Caco-2 (cell line): ENCODE measurements around the gene EIF3K. TPM values are rescaled to one million over a fixed set of nuclear protein-coding genes. Genes with fewer than 3 reads are reported as not detected.
A peak's percentile ranks its signal among the peaks of the same experiment; 100 is the strongest.

Experiments used
- Bru-seq: library from RNA; stranded (reverse); fragments of 400-500 nt; gene quantifications from one replicate; lab custom pipeline; 2021; lab: Mats Ljungman, UMichigan
- BruChase-seq, 2 experiments: library from RNA; stranded (reverse); fragments of 400-500 nt; gene quantifications; one replicate each; lab custom pipeline; 2021; lab: Mats Ljungman, UMichigan
- BruUV-seq: library from RNA; stranded (reverse); fragments of 400-500 nt; replicated peaks from 2 replicates; lab custom pipeline; 2021; lab: Mats Ljungman, UMichigan
- CTCF ChIA-PET: fragments of 300-600 bp; sonication (Branson Sonifier 250); formaldehyde crosslinking; loops from one replicate; lab custom pipeline; 2022; ENCODE audit warnings: antibody characterized with exemption; lab: Charles Lee
- POLR2A ChIA-PET: fragments of 300-600 bp; sonication (Branson Sonifier 250); formaldehyde crosslinking; loops from one replicate; lab custom pipeline; 2022; ENCODE audit warnings: antibody characterized with exemption; lab: Charles Lee
- DNase-seq, 2 experiments: peaks; one replicate each; pipeline versions ENCODE4 v3.0.0 to v3.0.0-alpha.2; 2020 to 2022
- H3K27me3 ChIP-seq: replicated peaks from 2 replicates; pipeline ENCODE4 v1.6.0; 2011; ENCODE audit warnings: low read length; ENCODE audit not compliant: control insufficient read depth, insufficient read depth
- H3K36me3 ChIP-seq: 2 replicates; pipeline ENCODE4 v1.5.1; 2011; ENCODE audit warnings: low read length; ENCODE audit not compliant: control insufficient read depth, insufficient read depth
- H3K4me1 ChIP-seq: fragments of 250-450 bp; sonication (Bioruptor Pico); 2 replicates; pipeline ENCODE4 v1.5.1; 2020; ENCODE audit warnings: mild to moderate bottlenecking
- H3K4me3 ChIP-seq: 2 replicates; pipeline ENCODE4 v1.5.1; 2011; ENCODE audit warnings: low read depth, mild to moderate bottlenecking, control low read depth, low read length
- H3K9me3 ChIP-seq: fragments of 250-450 bp; sonication (Bioruptor Pico); 2 replicates; pipeline ENCODE4 v1.5.1; 2020; ENCODE audit warnings: mild to moderate bottlenecking, moderate library complexity
- H3K27ac Mint-ChIP-seq: one replicate; pipeline ENCODE4 v1.8.0; 2022; ENCODE audit warnings: mixed read lengths; ENCODE audit not compliant: unreplicated experiment
- H3K27me3 Mint-ChIP-seq: one replicate; pipeline ENCODE4 v1.8.0; 2022; ENCODE audit warnings: mixed read lengths; ENCODE audit not compliant: insufficient read depth, unreplicated experiment
- H3K36me3 Mint-ChIP-seq: one replicate; pipeline ENCODE4 v1.8.0; 2022; ENCODE audit warnings: mild to moderate bottlenecking, mixed read lengths; ENCODE audit not compliant: insufficient read depth, unreplicated experiment
- H3K4me1 Mint-ChIP-seq: one replicate; pipeline ENCODE4 v1.8.0; 2022; ENCODE audit warnings: low read depth, mixed read lengths; ENCODE audit not compliant: unreplicated experiment
- H3K4me3 Mint-ChIP-seq: one replicate; pipeline ENCODE4 v1.8.0; 2022; ENCODE audit warnings: mild to moderate bottlenecking, moderate library complexity, mixed read lengths; ENCODE audit not compliant: unreplicated experiment
- H3K9me3 Mint-ChIP-seq: one replicate; pipeline ENCODE4 v1.8.0; 2022; ENCODE audit warnings: mixed read lengths; ENCODE audit not compliant: unreplicated experiment
- intact Hi-C: fragments of 100-400 bp; cut with micrococcal nuclease; formaldehyde crosslinking; loops from one replicate; pipeline ENCODE4 v1.10.0; 2022; ENCODE audit not compliant: unreplicated experiment
- long read RNA-seq: library from polyadenylated mRNA; stranded (forward); transcript quantifications from one replicate; pipeline ENCODE4 v2.0.0, GENCODE V29; 2022
- total RNA-seq: library from RNA; stranded (reverse); gene quantifications from 2 replicates; pipeline ENCODE4 v1.2.3, GENCODE V29; 2022
- TF ChIP-seq, protein P1 (sequence below), 2 experiments: fragments of 200-600 bp in 1 of 2; IDR thresholded peaks; 1 replicate in 1 of 2; 2 replicates in 1 of 2; pipeline versions ENCODE4 v1.5.1 to v1.8.0; 2011 to 2022; ENCODE audit warnings: antibody characterized with exemption in 1 of 2, control low read depth in 1 of 2, inconsistent platforms in 1 of 2, low read depth in 1 of 2, low read length in 1 of 2, mild to moderate bottlenecking in 1 of 2, moderate library complexity in 1 of 2; ENCODE audit not compliant: insufficient read depth in 1 of 2, severe bottlenecking in 1 of 2, unreplicated experiment in 1 of 2

EIF3K gene, protein sequence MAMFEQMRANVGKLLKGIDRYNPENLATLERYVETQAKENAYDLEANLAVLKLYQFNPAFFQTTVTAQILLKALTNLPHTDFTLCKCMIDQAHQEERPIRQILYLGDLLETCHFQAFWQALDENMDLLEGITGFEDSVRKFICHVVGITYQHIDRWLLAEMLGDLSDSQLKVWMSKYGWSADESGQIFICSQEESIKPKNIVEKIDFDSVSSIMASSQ
- total RNA-seq: 354 and 380 TPM in 2 replicates
- Bru-seq, nascent RNA: percentile 83 among the genes with signal in this experiment
- percentile 83 among the genes with signal in this experiment for BruChase-seq, experiment 1, labeled RNA remaining after a 2-hour chase
- BruChase-seq, experiment 2, labeled RNA remaining after a 6-hour chase: percentile 86 among the genes with signal in this experiment
- long read RNA-seq, transcript EIF3K-201 (8 exons, 864 nt): major isoform, 191 of 236 reads
- long read RNA-seq, transcript EIF3K-211 (7 exons, 670 nt): minor isoform, 7 of 236 reads
- long read RNA-seq, transcript EIF3K-213 (8 exons, 760 nt): minor isoform, 7 of 236 reads
- long read RNA-seq, partial matches to known transcripts: 1 of 236 reads
- long read RNA-seq, other reads (novel, unspliced or antisense): 25 of 236 reads

DNA sequence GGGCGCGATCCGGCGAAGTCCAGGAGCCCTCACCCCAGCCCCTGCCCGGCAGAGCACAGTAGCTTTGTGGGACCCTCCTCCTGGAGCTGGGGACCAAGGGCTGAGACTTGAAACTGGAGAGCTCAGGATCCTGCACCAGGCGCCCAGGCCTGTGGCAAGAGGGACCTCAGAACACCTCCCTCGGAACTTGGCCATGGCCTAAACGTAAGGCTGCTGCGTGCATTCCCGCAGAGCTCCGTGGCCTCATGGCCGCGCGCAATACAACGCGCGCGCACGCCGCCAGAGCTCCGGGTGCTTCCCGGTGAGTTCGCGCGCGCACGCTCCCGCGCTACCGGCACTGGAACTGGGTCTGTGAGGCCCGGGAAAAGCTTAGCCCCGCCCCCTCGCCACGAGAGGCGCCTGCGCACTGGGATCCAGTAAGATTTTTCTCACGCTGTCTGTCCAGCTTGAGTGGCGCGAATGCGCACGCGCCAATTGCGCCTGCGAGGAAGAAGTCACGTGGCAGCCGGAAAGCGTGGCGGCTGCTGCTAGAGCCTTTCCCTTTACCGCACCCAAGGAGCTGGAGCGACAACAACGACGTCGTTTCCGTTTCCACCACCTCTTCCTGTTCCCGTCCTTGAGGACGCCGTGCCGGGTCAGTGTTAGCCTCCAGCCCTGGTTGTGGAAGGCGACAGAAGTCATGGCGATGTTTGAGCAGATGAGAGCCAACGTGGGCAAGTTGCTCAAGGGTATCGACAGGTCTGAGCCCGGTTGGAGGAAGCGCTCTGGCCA lies at the start of gene EIF3K:
Gene EIF3K (plus strand): TSS at position 599 of the 771 bp plus-strand sequence. CDS start 81 bp downstream, at position 680.
- CTCF ChIA-PET: interaction anchor here (0.5 to 1.9 kb wide), 10 partner anchors 16 to 312 kb away, joined by 3 to 25 read pairs (median 4); partner anchors contain the start of genes ACTN4, FAM98C, MRPS12 and SARS2

DNA sequence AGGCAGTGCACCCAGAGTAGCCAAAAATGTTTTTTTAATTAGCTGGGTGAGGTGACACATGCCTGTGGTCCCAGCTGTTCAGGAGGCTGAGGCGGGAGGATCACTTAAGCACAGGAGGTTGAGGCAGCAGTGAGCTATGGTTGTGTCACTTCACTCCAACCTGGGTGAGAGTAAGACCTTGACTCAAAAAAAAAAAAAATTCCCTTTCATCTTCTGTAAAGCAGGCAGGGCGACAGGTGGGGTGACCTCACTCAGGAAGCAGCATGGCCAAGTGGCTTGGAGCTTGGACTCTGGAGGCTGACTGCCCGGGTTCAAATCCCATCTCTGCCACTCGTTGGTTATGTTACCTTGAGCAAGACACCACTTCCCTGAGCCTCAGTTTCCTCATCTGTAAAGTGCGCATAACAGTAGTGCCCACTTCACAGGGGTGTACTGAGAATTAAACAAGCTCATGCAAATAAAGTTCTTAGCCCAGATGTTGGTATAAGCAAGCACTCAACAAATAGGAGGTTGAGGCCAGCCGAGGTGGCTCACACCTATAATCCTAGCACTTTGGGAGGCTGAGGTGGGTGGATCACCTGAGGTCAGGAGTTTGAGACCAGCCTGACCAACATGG lies 49.5 kb upstream of the EIF3K start:
- Mint-ChIP-seq H3K27me3 (peaks cover 4% of the 10 kb centered on the region), H3K4me1 (peaks cover 6% of the 10 kb centered on the region), H3K27ac (no peak overlapping the region), H3K36me3 (no peaks in the 10 kb centered on the region), H3K9me3 (no peaks in the 10 kb centered on the region), H3K4me3 (no peak overlapping the region)
- BruUV-seq: no TSS peak
- DNase-seq: no peak
- Histone ChIP-seq H3K4me1 (peaks cover 8% of the 10 kb centered on the region), H3K9me3 (no peaks in the 10 kb centered on the region), H3K27me3 (no peaks in the 10 kb centered on the region; the same call in 1 of the 2 replicates), H3K36me3 (no peaks in the 10 kb centered on the region), H3K4me3 (no peak overlapping the region)
- ChIA-PET POLR2A (no interaction called here), CTCF (interaction anchor here (0.7 kb wide), 2 partner anchors 384 to 676 kb away, joined by 3 read pairs; partner anchors contain the start of gene IFNL3)
- intact Hi-C loops: no loop called here
- TF ChIP-seq, protein P1, sequence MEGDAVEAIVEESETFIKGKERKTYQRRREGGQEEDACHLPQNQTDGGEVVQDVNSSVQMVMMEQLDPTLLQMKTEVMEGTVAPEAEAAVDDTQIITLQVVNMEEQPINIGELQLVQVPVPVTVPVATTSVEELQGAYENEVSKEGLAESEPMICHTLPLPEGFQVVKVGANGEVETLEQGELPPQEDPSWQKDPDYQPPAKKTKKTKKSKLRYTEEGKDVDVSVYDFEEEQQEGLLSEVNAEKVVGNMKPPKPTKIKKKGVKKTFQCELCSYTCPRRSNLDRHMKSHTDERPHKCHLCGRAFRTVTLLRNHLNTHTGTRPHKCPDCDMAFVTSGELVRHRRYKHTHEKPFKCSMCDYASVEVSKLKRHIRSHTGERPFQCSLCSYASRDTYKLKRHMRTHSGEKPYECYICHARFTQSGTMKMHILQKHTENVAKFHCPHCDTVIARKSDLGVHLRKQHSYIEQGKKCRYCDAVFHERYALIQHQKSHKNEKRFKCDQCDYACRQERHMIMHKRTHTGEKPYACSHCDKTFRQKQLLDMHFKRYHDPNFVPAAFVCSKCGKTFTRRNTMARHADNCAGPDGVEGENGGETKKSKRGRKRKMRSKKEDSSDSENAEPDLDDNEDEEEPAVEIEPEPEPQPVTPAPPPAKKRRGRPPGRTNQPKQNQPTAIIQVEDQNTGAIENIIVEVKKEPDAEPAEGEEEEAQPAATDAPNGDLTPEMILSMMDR (IDR thresholded peaks at IDR 0.05; ENCODE audit: insufficient read depth in 1 of 2, low read depth in 1 of 2, low read length in 1 of 2, severe bottlenecking in 1 of 2, unreplicated experiment in 1 of 2): no peak

More for the DNA sequence above, at the start of gene EIF3K:
- no peaks in the 10 kb centered on the region for H3K27me3 Mint-ChIP-seq
- H3K36me3 Mint-ChIP-seq: peaks cover 53% of the 10 kb centered on the region
- H3K4me1 Mint-ChIP-seq: peaks cover 7% of the 10 kb centered on the region
- H3K9me3 Mint-ChIP-seq: no peaks in the 10 kb centered on the region
- H3K27me3 ChIP-seq: no peaks in the 10 kb centered on the region
- DNase-seq: peak; percentile 99 to 100
- no peaks in the 10 kb centered on the region for H3K4me1 ChIP-seq
- TF ChIP-seq, protein P1 (IDR thresholded peaks at IDR 0.05; ENCODE audit: insufficient read depth in 1 of 2, low read depth in 1 of 2, low read length in 1 of 2, severe bottlenecking in 1 of 2, unreplicated experiment in 1 of 2): no peak
- H3K4me3 Mint-ChIP-seq: peak within 1 kb of the TSS; percentile 99
- POLR2A ChIA-PET: interaction anchor here (0.5 to 2.0 kb wide), 13 partner anchors 16 to 817 kb away, joined by 3 to 31 read pairs (median 6); partner anchors contain the start of genes ACTN4, FAM98C, NFKBIB and PSMD8
- H3K9me3 ChIP-seq: no peaks in the 10 kb centered on the region
- peak within 1 kb of the TSS; percentile 99 for H3K27ac Mint-ChIP-seq
- no TSS peak for BruUV-seq
- intact Hi-C loops: loop anchor here (2.0 to 5.0 kb wide), 2 partner anchors 22 to 76 kb away; no protein-coding TSS in a partner anchor
- peak within 1 kb of the TSS; percentile 81 for H3K4me3 ChIP-seq
- H3K36me3 ChIP-seq: peaks cover 3% of the 10 kb centered on the region
